Endothelial cell of umbilical vein (primary cell): ENCODE results near the gene KIAA1549. TPM values are rescaled to one million over a fixed set of nuclear protein-coding genes. Genes with fewer than 3 reads are reported as not detected.

Experiments
- BruUV-seq: library from RNA; stranded (reverse); fragments of 400-500 nt; replicated peaks from 2 replicates; lab custom pipeline; 2021; lab: Mats Ljungman, UMichigan
- CTCF ChIA-PET: fragments of 300-600, 350-600 bp; sonication (Branson Sonifier 250); formaldehyde crosslinking; loops from one replicate; lab custom pipeline; 2021; ENCODE audit warnings: antibody characterized with exemption, inconsistent platforms; lab: Charles Lee
- POLR2A ChIA-PET: fragments of 300-600, 350-600 bp; sonication (Branson Sonifier 250); formaldehyde crosslinking; loops from one replicate; lab custom pipeline; 2021; ENCODE audit warnings: antibody characterized with exemption, inconsistent platforms; lab: Charles Lee
- DNase-seq: peaks from one replicate; pipeline ENCODE4 v3.0.0-alpha.2; 2011; ENCODE audit warnings: low read depth, low spot score
- FAIRE-seq: peaks from 2 replicates; lab custom pipeline; 2011; peaks lifted over from hg19 to GRCh38; lab: Jason Lieb, UNC
- H2AFZ ChIP-seq: 2 replicates; pipeline ENCODE4 v1.6.0; 2012; ENCODE audit warnings: low read depth, low read length, control low read depth, inconsistent platforms
- H3K27ac ChIP-seq: 2 replicates; pipeline ENCODE4 v1.5.1; 2011; ENCODE audit warnings: low read depth, mild to moderate bottlenecking, control low read depth, low read length, moderate library complexity; ENCODE audit not compliant: insufficient read depth
- H3K27me3 ChIP-seq, 2 experiments: 2 replicates each; pipeline versions ENCODE4 v1.6.0 to v1.6.1; 2011; ENCODE audit warnings: low read length in 2 of 2, mixed read lengths in 1 of 2; ENCODE audit not compliant: control insufficient read depth in 2 of 2, insufficient read depth in 2 of 2
- H3K36me3 ChIP-seq, 2 experiments: 2 replicates in 1 of 2; 3 replicates in 1 of 2; pipeline ENCODE4 v1.5.1; 2011; ENCODE audit warnings: low read length in 2 of 2, mild to moderate bottlenecking in 1 of 2, moderate library complexity in 1 of 2; ENCODE audit not compliant: control insufficient read depth in 2 of 2, insufficient read depth in 2 of 2; ENCODE audit errors: extremely low read depth in 1 of 2
- H3K4me1 ChIP-seq: 3 replicates; pipeline ENCODE4 v1.5.1; 2011; ENCODE audit warnings: mild to moderate bottlenecking, low read length; ENCODE audit not compliant: control insufficient read depth, insufficient read depth; ENCODE audit errors: extremely low read depth
- H3K4me2 ChIP-seq: 2 replicates; pipeline ENCODE4 v1.6.1; 2011; ENCODE audit warnings: low read length, control low read depth, mixed read lengths; ENCODE audit not compliant: insufficient read depth
- H3K4me3 ChIP-seq, 3 experiments: fragments of 200-600 bp in 1 of 3; sonication (generic), shearing (Covaris generic) in 1 of 3; replicated peaks in 1 of 3; 2 replicates each; pipeline ENCODE4 v1.5.1; 2011 to 2016; ENCODE audit warnings: control low read depth in 3 of 3, low read length in 3 of 3, mild to moderate bottlenecking in 2 of 3, inconsistent platforms in 1 of 3, low read depth in 1 of 3, moderate library complexity in 1 of 3; ENCODE audit not compliant: insufficient read depth in 1 of 3
- H3K79me2 ChIP-seq: 2 replicates; pipeline ENCODE4 v1.6.0; 2012; ENCODE audit warnings: low read length, inconsistent platforms; ENCODE audit not compliant: control insufficient read depth, insufficient read depth
- H3K9ac ChIP-seq: replicated peaks from 2 replicates; pipeline ENCODE3; 2011; ENCODE audit warnings: low read length, control low read depth; ENCODE audit not compliant: insufficient read depth; ENCODE audit errors: extremely low read depth
- H3K9me1 ChIP-seq: replicated peaks from 3 replicates; pipeline ENCODE4 v1.6.0; 2011; ENCODE audit warnings: mild to moderate bottlenecking, low read length; ENCODE audit not compliant: control insufficient read depth, insufficient read depth; ENCODE audit errors: extremely low read depth
- H3K9me3 ChIP-seq: replicated peaks from 2 replicates; pipeline ENCODE4 v1.5.1; 2012; ENCODE audit warnings: low read length, inconsistent platforms; ENCODE audit not compliant: control insufficient read depth, insufficient read depth
- H4K20me1 ChIP-seq: replicated peaks from 2 replicates; pipeline ENCODE3; 2011; ENCODE audit warnings: mild to moderate bottlenecking, low read length; ENCODE audit not compliant: control insufficient read depth, insufficient read depth; ENCODE audit errors: extremely low read depth
- EZH2 ChIP-seq: IDR thresholded peaks from 2 replicates; pipeline ENCODE4 v1.6.1; 2012; ENCODE audit warnings: borderline replicate concordance, low read depth, mild to moderate bottlenecking, moderate library complexity, low read length, inconsistent platforms; ENCODE audit not compliant: severe bottlenecking
- FOS ChIP-seq: IDR thresholded peaks from 2 replicates; pipeline ENCODE4 v1.6.1; 2011; ENCODE audit warnings: mild to moderate bottlenecking, low read length, moderate library complexity, borderline replicate concordance; ENCODE audit not compliant: insufficient read depth
- GATA2 ChIP-seq: IDR thresholded peaks from 2 replicates; pipeline ENCODE4 v1.7.0; 2011; ENCODE audit warnings: low read depth, mild to moderate bottlenecking, moderate library complexity, mixed read lengths, low read length; ENCODE audit not compliant: insufficient read length, insufficient read depth
- JUN ChIP-seq: IDR thresholded peaks from 2 replicates; pipeline ENCODE4 v1.6.1; 2011; ENCODE audit warnings: borderline replicate concordance, low read depth; ENCODE audit not compliant: insufficient read length, insufficient read depth
- MAX ChIP-seq: IDR thresholded peaks from 2 replicates; pipeline ENCODE4 v1.6.1; 2011; ENCODE audit not compliant: insufficient read depth, insufficient read length
- MYC ChIP-seq: IDR thresholded peaks from one replicate; pipeline ENCODE4 v1.6.1; 2011; ENCODE audit warnings: mild to moderate bottlenecking, low read depth, low read length
- POLR2A ChIP-seq: IDR thresholded peaks from 2 replicates; pipeline ENCODE4 v1.6.1; 2012; ENCODE audit warnings: low read depth, mild to moderate bottlenecking, control low read depth, low read length
- POLR2AphosphoS5 ChIP-seq: IDR thresholded peaks from 2 replicates; pipeline ENCODE4 v1.6.1; 2012; ENCODE audit warnings: low read depth, mild to moderate bottlenecking, control low read depth, low read length, moderate library complexity; ENCODE audit not compliant: insufficient read depth
- dilution Hi-C: fragments of 300-500 bp; cut with MboI; formaldehyde crosslinking; loops from one replicate; pipeline ENCODE4 v1.15.0; 2019; ENCODE audit warnings: low sequenced_read_pairs; ENCODE audit not compliant: extremely low pct_ligation_motif_present
- intact Hi-C: fragments of 100-400 bp; cut with micrococcal nuclease; formaldehyde crosslinking; loops from one replicate; pipeline ENCODE4 v1.10.0; 2022
- polyA plus RNA-seq, 4 experiments: library from polyadenylated mRNA; depleted of rRNA in 3 of 4; stranded (reverse) in 3 of 4; unstranded in 1 of 4; fragments of >200 nt; gene quantifications; 2 replicates each; pipeline versions ENCODE4 v1.2.1 to v1.2.3, GENCODE V29; 2011 to 2012; ENCODE audit warnings: missing spikeins in 1 of 4
- total RNA-seq: library from RNA; stranded (reverse); gene quantifications from 2 replicates; pipeline ENCODE4 v1.2.3, GENCODE V29; 2021
- TF ChIP-seq, protein P1 (sequence below), 2 donors: IDR thresholded peaks; 1 replicate in 1 of 2; 2 replicates in 1 of 2; pipeline ENCODE4 v1.5.1; 2011; ENCODE audit warnings: low read length in 2 of 2, mild to moderate bottlenecking in 2 of 2, moderate library complexity in 2 of 2, control low read depth in 1 of 2, inconsistent platforms in 1 of 2, low read depth in 1 of 2; ENCODE audit not compliant: insufficient read depth in 1 of 2; ENCODE audit errors: extremely low read depth in 1 of 2

The KIAA1549 gene
- total and polyA plus RNA-seq, 2 donors (not counting 3 experiments of a cell fraction or from before 2014, with no cell fraction given), result 4.6 to 10.9 TPM

DNA sequence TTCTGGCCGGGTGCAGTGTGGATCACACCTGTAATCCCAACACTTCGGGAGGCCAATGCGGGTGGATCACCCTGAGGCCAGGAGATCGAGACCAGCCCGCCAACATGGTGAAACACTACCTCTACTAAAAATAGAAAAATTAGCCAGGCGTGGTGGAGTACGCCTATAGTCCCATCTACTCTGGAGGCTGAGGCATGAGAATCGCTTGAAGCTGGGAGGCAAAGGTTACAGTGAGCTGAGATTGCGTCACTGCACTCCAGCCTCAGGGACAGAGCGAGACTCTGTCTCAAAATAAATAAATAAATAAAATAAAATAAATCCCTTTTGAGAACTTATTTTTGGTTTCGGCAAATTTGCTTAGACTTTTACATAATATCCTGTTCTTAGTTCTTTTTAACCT lies 151.9 kb downstream of the KIAA1549 start:
- H3K36me3 ChIP-seq, result no peaks in the 10 kb centered on the region
- CTCF ChIA-PET, result interaction anchor here (0.9 kb wide), 1 partner anchor 10 kb away, joined by 3 read pairs; no protein-coding TSS in a partner anchor
- H4K20me1 ChIP-seq, result no peaks in the 10 kb centered on the region
- intact Hi-C loops (no loop called here), dilution Hi-C loops (no loop called here)
- no peak for FAIRE-seq
- BruUV-seq, result no TSS peak
- no peaks in the 10 kb centered on the region for H3K4me1 ChIP-seq
- H3K4me2 ChIP-seq, result no peak overlapping the region
- no peak for TF ChIP-seq FOS
- TF ChIP-seq, protein P1, sequence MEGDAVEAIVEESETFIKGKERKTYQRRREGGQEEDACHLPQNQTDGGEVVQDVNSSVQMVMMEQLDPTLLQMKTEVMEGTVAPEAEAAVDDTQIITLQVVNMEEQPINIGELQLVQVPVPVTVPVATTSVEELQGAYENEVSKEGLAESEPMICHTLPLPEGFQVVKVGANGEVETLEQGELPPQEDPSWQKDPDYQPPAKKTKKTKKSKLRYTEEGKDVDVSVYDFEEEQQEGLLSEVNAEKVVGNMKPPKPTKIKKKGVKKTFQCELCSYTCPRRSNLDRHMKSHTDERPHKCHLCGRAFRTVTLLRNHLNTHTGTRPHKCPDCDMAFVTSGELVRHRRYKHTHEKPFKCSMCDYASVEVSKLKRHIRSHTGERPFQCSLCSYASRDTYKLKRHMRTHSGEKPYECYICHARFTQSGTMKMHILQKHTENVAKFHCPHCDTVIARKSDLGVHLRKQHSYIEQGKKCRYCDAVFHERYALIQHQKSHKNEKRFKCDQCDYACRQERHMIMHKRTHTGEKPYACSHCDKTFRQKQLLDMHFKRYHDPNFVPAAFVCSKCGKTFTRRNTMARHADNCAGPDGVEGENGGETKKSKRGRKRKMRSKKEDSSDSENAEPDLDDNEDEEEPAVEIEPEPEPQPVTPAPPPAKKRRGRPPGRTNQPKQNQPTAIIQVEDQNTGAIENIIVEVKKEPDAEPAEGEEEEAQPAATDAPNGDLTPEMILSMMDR (IDR thresholded peaks at IDR 0.05; ENCODE audit: extremely low read depth in 1 of 2, insufficient read depth in 1 of 2, low read depth in 1 of 2, low read length in 2 of 2), result no peak
- no peak for TF ChIP-seq GATA2
- TF ChIP-seq POLR2A, result no peak
- TF ChIP-seq POLR2AphosphoS5, result no peak
- TF ChIP-seq MAX, result no peak
- TF ChIP-seq JUN, result no peak
- no peak for TF ChIP-seq EZH2
- TF ChIP-seq MYC, result no peak
- H3K9me3 ChIP-seq, result no peaks in the 10 kb centered on the region
- H3K79me2 ChIP-seq, result no peaks in the 10 kb centered on the region
- no peaks in the 10 kb centered on the region for H3K27me3 ChIP-seq
- H3K9ac ChIP-seq, result no peak overlapping the region
- no peak overlapping the region for H3K4me3 ChIP-seq
- no peak overlapping the region for H3K27ac ChIP-seq
- DNase-seq, result no peak
- no peaks in the 10 kb centered on the region for H3K9me1 ChIP-seq
- POLR2A ChIA-PET, result no interaction called here
- no peak overlapping the region for H2AFZ ChIP-seq
